ENCODE results near the gene IP6K2.
"Not testable (repeated sequence)": the region's sequence is repeated elsewhere in the genome, so short reads cannot be mapped to it uniquely, and the experiment has no call there.

IP6K2 gene

DNA sequence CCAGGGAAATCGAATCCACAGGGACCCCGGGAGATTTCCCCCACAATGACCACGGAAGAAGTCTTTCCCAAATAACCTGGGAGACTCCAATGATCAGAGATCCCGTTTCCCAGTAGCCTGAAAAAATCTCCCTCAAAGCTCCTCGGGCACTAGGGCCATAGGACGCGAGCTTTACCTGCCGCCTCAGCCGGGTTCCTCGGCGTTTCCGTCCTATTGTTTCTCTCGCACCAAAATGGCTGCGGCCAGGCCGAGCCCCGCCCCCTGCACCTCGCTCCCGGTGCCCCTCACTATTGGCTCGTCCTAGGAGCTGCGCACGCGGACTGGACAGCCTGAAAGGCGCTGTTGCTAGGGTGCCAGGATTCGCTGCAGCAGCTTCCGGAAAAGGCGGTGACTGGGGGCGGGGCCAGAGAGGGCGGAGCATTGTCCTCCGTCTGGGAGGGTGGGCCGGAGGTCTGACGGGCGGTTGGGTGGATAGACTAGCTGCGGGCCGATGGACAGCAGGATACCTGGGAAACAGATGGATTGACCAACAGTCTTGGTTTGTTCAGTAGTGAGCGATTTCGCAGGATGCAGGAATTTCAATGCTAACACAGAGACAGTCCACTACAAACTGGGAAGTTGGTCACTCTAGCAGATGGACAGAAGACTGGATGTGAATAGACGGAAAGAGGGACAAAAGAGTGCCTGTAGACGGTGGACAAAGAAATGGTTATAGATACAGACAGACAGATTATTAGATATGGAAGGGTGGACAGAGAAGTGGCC lies at the start of gene IP6K2:
TSS of gene IP6K2 (minus strand) at position 240 of the 765 bp plus-strand sequence. CDS start 21,930 bp downstream, outside the sequence.
- DNase-seq = peak; percentile 78

- no peak for DNase-seq
Observed at GRCh38 chr3:48765376-48765775, 48.4 kb upstream of the IP6K2 start.

GRCh38 chr3:48762816-48763215 lies 45.8 kb upstream of the IP6K2 start:
- no peak for DNase-seq

DNA sequence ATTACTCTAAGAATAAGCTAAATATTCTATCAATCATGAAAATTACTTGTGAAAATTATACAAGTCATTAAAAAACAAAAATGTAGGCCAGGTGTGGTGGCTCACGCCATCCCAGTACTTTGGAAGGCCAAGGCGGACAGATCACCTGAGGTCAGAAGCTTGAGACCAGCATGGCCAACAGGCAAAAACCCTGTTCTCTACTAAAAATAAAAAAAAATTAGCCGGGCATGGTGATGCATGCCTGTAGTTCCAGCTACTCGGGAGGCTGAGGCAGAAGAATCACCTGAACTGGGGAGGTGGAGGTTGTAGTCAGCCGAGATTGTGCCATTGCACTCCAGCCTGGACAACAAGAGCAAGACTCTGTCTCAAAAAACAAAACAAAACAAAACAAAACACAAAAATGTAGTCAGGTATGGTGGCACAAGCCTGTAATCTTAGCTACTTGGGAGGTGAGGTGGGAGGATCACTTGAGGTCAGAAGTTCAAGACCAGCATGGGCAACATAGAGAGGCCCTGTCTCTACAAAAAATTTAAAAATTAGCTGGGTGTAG lies 43.0 kb upstream of the IP6K2 start:
- not testable (repeated sequence) for DNase-seq

DNA sequence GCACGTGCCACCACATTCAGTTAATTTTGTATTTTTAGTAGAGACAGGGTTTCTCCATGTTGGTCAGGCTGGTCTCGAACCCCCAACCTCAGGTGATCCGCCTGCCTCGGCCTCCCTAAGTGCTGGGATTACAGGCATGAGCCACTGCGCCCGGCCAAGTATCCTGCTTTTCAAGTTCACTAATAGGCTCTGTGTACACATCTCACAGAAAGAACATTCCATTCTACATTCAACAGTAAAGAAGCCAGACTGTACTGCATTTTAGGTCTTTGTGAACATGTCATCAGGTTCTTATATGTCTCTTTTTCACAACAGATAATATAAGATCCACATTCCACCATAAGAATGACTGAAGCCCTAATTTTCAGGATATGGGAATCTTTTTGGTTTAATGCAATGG lies 42.5 kb upstream of the IP6K2 start:
- DNase-seq = not testable (repeated sequence)

DNA sequence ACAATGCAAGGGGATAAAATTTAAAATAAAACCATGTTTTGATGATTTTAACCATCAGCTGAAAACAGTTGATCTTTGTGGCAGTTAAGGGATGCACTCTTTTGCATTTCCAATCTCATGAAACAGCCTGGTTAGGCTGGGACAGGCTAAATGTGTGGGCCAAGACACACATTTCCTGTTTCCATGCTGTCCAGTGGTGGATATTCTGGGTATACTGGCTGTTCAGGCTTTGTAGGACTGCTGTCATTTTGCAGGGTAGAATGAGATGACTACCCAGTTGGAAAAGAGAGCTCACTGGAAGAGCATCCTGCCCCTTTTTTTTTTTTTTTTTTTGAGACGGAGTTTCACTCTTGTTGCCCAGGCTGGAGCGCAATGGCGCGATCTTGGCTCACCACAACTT lies 42.0 kb upstream of the IP6K2 start:
- no peak for DNase-seq

- no peak for DNase-seq
Observed at GRCh38 chr3:48756640-48757039, 39.6 kb upstream of the IP6K2 start.

DNA sequence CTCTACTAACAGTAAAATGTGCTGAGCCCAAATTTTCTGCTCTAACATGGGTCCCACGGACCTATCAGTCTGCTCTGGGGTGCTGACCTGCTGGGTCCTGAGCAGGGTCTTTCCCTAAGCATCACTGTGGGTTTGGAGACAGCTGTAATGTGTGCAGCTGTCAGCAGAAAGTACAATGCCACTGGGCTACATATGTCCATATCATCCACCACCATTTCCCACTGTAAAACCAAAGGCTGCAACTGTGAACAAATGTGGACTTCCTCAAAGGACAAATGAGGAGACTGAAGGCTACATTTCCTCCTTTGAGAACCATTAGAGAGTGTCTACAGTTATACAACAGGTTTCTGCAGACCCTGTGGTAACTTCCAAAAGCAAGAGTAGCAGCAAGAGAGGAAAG lies 33.8 kb upstream of the IP6K2 start:
- DNase-seq = no peak

DNA sequence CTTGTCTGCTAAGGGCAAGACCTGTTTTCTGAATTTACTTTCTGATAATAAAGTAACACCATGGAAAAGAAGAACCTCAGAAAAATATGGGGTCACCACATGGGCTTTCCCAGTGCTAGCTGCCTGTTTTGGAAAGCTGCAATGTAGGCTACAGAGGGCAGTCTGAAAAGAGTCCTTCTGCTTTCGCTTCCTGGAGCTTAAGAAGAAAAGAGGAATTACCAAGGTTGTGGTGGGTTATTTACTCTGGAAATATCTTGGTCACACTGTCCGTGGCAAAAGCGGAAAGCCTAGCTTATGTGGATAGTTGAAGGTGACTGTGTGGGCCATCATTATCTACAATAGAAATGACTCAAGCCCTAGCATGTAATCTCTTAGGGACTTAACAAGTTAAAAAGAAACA lies 31.7 kb upstream of the IP6K2 start:
- DNase-seq = no peak

DNA sequence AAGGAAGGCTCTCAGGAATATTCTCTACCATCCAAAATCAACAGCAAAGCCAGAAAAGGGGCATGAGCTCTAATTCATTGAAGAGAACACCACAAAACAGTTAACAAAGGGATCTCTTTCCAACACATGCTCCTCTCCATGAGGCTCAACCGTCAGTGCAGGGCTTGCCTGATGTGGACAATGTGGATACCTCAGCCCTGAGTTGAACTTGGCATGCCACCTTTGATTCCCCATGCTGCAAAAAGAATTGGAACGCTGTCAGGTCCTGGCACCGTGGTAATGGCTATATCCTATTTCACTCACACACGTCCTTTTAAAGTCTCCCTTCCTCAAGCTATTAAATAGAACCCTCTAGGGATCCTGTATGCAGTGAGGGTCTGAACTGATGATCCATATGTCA lies 30.7 kb upstream of the IP6K2 start:
- DNase-seq = no peak

DNA sequence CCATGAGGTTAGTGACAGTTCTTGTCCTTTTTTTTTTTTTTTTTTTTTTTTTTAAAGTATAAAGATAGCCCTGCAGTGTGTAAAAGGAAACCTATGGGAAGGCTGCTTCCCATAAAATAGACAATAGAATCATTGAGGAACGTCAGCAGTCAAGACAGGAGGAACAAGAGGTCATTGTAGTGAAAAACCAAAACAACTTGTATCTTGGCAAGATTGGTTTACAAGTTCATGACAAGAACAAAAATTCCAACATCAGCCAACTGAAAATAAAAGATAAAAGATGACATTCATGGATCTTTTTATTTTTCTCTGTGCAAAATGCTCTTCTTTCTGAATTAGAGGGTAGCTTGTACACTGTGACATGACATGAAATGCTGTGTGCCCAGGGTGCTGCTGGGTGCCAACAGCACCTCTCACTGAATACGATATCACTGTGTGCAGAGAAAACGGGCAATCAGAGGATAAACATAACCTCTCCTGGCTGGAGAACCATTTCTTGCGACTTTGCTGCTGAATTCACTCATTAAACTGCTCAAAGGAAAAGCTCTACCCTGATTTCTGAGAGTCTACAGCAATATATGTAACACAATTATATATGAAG lies 30.1 kb upstream of the IP6K2 start:
- no peak for DNase-seq

GRCh38 chr3:48743773-48744172 lies 26.8 kb upstream of the IP6K2 start:
- no peak for DNase-seq

- DNase-seq = not testable (repeated sequence)
Observed at GRCh38 chr3:48741226-48741625, 24.2 kb upstream of the IP6K2 start.

DNA sequence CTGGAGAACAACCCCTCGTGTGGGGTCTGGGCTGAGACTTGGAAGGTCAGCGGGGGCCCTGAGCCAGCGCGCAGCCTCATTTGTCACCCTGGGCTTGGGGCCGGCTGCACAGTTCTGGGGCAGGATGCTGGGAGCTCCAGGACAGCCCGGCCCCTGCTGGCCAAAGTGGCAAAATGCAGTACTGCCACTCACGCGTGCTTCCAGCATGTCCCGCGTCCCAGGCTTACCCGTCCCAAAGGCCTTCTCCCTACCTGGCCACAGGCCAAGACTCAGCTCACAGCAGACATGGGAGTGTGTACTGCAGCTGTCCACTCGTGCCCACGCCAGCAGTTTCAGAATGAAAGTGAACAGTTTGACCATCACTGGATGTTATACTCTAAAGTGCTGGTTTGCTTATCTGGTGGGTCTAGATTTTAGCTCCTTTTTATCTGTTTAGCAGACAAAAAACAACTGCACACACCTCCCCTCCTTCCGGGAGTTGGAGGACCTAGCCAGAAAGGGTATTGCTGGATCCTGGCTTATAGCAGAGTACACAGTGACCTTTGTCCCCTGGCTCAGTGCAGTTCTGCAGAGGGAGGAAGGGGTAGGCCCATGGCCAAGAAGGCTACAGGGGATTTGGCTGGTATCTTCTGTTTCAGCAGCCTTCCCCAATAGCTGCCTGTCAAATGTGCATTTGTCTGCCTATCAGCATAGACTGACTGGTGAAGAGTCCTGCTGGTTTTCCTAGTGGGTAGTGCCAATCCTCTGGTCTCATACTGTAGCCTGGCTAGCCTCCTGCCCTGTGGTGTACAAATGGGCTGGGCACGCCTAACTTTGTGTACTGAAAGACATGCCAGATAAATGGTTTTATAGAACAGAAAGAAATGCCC lies 23.2 kb upstream of the IP6K2 start:
- DNase-seq = no peak

DNA sequence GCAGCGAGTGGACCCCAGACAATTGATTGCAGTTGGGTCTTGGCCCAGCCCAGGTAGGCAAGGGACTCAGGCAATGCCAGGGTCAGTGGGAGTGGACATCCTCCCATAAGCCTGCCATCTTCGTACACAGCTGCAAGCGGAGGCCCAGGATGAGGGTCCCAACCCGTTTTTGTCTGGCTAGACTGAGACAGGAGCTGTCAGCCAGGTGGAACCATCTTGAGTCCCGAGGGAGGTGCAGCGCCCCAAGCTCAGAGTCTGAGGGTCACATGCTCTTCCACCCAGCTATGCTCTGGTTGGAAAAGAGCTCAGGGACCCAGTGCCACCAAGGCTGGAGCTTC lies 22.6 kb upstream of the IP6K2 start:
- no peak for DNase-seq

DNA sequence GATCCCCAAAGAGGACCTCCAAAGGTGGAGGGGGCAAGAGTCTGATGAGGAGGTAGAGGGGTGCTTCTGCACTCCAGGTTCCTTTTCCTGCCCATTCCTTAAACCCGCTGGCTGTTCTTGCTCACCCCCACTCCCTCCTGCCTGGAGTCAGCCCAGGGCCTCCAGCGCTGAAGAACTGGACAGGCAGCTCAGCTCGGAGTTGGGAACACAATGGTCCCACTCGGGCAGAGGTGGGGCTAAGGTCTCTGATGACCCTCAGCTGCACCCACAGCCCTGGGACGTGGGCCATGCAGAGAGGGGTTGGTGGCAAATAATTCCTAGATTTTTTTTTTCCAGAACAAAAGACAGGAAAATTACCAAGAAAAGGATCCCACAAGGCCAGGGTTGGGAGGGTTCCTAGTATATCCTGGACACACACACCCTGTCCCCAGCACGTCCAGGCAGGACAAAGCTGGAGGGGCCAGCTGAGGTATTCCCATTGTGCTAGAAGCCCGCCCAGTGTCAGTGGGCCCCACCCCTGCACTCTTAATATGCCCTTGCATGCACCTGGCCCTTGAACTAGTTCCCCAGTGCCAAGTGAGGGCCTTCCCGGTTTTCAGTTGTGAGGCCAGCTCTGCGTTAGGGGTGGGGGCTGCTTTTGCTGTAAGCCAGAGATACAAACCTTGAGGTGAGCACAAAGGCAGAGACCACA lies 22.1 kb upstream of the IP6K2 start:
- DNase-seq = no peak

- DNase-seq = no peak
Observed at GRCh38 chr3:48738144-48738536, 21.1 kb upstream of the IP6K2 start.

DNA sequence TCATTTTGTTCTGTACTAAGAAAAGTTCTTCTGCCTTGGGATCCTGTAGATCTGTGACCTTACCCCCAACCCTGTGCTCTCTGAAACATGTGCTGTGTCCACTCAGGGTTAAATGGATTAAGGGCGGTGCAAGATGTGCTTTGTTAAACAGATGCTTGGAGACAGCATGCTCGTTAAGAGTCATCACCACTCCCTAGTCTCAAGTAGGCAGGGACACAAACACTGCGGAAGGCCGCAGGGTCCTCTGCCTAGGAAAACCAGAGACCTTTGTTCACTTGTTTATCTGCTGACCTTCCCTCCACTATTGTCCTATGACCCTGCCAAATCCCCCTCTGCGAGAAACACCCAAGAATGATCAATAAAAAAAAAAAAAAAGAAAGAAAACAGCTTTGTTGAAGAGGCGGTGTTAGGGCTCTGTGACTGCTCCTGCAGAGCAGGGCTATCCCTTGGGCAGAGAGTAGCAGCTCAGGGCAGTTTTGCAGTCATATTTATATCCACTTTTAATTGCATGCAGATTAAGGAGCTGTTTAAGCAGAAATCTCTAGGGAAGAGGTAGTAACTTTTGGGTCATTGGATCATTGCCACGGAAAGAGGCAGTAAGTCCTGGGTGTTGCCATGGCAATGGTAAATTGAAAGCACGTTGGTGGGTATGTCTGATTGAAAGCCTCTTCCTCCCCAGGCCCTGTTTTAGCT lies 18.2 kb upstream of the IP6K2 start:
- not testable (repeated sequence) for DNase-seq

DNA sequence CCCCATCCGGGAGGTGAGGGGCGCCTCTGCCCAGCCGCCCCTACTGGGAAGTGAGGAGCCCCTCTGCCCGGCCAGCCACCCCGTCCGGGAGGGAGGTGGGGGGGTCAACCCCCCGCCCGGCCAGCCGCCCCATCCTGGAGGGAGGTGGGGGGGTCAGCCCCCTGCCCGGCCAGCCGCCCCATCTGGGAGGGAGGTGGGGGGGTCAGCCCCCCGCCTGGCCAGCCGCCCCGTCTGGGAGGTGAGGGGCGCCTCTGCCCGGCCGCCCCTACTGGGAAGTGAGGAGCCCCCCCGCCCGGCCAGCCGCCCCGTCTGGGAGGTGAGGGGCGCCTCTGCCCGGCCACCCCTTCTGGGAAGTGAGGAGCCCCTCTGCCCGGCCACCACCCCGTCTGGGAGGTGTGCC lies 17.5 kb upstream of the IP6K2 start:
- DNase-seq = not testable (repeated sequence)

DNA sequence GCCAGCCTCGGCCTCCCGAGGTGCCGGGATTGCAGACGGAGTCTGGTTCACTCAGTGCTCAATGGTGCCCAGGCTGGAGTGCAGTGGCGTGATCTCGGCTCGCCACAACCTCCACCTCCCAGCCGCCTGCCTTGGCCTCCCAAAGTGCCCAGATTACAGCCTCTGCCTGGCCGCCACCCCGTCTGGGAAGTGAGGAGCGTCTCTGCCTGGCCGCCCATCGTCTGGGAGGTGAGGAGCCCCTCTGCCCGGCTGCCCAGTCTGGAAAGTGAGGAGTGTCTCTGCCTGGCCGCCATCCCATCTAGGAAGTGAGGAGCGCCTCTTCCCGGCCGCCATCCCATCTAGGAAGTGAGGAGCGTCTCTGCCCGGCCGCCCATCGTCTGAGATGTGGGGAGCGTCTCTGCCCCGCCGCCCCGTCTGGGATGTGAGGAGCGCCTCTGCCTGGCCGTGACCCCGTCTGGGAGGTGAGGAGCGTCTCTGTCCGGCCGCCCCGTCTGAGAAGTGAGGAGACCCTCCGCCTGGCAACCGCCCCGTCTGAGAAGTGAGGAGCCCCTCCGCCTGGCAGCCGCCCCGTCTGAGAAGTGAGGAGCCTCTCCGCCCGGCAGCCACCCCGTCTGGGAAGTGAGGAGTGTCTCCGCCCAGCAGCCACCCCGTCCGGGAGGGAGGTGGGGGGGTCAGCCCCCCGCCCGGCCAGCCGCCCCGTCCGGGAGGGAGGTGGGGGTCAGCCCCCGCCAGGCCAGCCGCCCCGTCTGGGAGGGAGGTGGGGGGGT lies 16.9 kb upstream of the IP6K2 start:
- not testable (repeated sequence) for DNase-seq

- DNase-seq = no peak
Observed at GRCh38 chr3:48727511-48727910, 10.5 kb upstream of the IP6K2 start.
